ENCODE data around the gene MBD1.
A peak's percentile ranks its signal among the peaks of the same experiment; 100 is the strongest.

DNA sequence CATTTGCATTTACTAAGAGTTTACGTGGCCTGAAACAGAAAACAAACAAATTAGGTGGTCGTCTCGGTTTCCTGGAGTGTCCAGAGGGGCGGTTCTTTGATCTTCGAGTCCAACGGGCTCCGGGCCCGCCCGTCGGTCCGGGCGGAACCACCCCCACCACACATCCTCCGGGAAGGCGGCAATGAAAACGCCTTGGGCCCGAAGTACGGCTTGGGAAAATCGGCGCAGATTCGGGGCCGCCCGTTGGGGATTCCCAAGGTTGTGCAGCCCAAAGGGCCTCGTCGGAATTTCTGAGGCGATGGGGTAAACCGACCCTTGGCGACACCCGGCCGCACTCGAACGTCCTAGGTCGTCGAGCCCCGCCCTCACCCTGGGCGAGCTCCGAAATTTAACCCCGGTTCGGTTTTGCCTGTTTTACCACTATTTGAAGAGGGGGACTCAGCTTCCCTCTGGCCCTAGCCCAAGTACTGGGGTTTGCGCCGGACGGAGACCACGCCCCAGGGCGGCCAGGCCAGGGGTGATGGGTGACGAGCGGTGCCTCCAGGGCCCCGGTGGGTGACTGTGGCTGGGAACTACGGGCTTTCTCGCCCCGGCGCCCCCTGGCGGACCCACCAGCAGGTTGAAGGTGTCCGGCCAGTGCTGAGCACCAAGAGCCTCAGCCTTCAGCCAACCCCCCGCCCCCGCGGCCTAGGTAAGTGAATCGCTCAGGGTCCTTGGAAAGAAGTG is 13.1 kb downstream of the MBD1 start:
- TF ChIP-seq, protein P1, sequence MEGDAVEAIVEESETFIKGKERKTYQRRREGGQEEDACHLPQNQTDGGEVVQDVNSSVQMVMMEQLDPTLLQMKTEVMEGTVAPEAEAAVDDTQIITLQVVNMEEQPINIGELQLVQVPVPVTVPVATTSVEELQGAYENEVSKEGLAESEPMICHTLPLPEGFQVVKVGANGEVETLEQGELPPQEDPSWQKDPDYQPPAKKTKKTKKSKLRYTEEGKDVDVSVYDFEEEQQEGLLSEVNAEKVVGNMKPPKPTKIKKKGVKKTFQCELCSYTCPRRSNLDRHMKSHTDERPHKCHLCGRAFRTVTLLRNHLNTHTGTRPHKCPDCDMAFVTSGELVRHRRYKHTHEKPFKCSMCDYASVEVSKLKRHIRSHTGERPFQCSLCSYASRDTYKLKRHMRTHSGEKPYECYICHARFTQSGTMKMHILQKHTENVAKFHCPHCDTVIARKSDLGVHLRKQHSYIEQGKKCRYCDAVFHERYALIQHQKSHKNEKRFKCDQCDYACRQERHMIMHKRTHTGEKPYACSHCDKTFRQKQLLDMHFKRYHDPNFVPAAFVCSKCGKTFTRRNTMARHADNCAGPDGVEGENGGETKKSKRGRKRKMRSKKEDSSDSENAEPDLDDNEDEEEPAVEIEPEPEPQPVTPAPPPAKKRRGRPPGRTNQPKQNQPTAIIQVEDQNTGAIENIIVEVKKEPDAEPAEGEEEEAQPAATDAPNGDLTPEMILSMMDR (IDR thresholded peaks at IDR 0.05): peak; percentile 73 to 84 (median 78)
- TF ChIP-seq POLR2A (IDR thresholded peaks at IDR 0.05): peak in 1 of 4 donors; percentile 44
- no peak for TF ChIP-seq POLR2AphosphoS5 (IDR thresholded peaks at IDR 0.05)
